Measurements from ENCODE around the gene MPV17. TPM values are rescaled to one million over a fixed set of nuclear protein-coding genes. Genes with fewer than 3 reads are reported as not detected.

Gene MPV17
- total and polyA plus RNA-seq, 2 donors (not counting 1 experiment from before 2014, with no cell fraction given): 83.2 to 272 TPM

DNA sequence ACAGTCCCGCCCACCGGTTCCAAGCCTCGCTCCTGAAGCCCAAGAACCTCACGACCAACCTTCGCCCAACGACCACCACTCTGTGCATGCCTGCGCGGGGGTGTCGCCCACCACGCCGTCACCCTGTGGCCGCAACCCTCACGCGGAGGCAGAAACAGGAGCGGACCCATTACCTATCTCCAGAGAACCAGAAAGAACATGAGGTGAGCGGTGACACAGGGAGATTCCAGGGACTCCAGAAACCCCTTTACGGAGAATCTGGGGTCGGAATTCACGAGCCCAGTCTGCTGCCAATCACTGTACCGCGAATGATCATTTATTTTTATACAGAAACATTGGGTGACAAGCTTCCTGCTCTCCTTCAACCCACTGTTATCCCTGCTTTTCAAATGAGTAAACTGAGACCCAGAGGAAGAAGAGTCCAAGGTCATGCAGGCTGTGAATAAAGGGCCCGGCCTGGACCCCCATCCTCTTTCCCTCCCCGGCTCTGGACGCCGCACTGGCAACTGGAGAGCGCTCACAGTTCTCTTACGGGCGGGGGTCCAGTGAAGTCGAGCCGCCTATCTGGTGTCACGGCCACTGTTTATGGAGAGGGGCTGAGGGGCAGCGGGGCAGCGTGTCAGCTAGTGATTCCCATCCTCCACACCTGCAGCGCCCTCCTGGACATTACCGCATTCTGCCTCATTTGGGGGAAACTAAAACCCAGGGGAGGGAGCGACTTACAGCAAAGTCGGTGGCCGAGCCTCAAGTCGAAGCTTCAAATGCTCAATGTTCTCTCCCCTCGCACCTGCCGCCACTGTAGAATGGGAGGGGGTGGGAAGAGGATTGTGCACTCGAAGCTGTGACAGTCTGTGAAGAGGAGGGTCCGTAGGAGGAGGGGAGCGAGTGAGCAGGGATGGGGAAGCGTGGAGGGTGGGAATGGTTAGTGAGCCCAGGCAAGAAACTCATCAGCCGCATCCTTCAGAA lies 59.3 kb downstream of the MPV17 start:
- Histone ChIP-seq H3K4me3 (replicated peaks in 1 of 4; ENCODE audit: control extremely low read depth in 1 of 4, insufficient read depth in 1 of 4, low read depth in 3 of 4, low read length in 4 of 4) (peak overlapping the region in 3 of 4 experiments; percentile 21 to 52 (median 38)), H3K4me2 (ENCODE audit: extremely low read depth, insufficient read depth, low read length) (peak overlapping the region; percentile 68), H3K79me2 (ENCODE audit: control insufficient read depth, insufficient read depth, low read length) (no peaks in the 10 kb centered on the region), H3K9me3 (ENCODE audit: control insufficient read depth, insufficient read depth, low read depth, low read length) (no peaks in the 10 kb centered on the region), H3K27me3 (ENCODE audit: control insufficient read depth, insufficient read depth, low read length) (peaks cover 77% of the 10 kb centered on the region), H3K36me3 (ENCODE audit: control insufficient read depth, insufficient read depth, low read length) (no peaks in the 10 kb centered on the region), H4K20me1 (ENCODE audit: control insufficient read depth, extremely low read depth, insufficient read depth, low read length) (no peaks in the 10 kb centered on the region), H3K27ac (ENCODE audit: insufficient read depth, low read length) (no peak overlapping the region), H2AFZ (ENCODE audit: low read length) (no peak overlapping the region), H3K9ac (ENCODE audit: insufficient read depth, low read length) (no peak overlapping the region), H3K4me1 (ENCODE audit: control insufficient read depth, extremely low read depth, insufficient read depth, low read length) (peaks cover 2% of the 10 kb centered on the region)
- peak; percentile 99 for TF ChIP-seq EZH2 (IDR thresholded peaks at IDR 0.05; ENCODE audit: low read length, missing control alignments)
- TF ChIP-seq, protein P1, sequence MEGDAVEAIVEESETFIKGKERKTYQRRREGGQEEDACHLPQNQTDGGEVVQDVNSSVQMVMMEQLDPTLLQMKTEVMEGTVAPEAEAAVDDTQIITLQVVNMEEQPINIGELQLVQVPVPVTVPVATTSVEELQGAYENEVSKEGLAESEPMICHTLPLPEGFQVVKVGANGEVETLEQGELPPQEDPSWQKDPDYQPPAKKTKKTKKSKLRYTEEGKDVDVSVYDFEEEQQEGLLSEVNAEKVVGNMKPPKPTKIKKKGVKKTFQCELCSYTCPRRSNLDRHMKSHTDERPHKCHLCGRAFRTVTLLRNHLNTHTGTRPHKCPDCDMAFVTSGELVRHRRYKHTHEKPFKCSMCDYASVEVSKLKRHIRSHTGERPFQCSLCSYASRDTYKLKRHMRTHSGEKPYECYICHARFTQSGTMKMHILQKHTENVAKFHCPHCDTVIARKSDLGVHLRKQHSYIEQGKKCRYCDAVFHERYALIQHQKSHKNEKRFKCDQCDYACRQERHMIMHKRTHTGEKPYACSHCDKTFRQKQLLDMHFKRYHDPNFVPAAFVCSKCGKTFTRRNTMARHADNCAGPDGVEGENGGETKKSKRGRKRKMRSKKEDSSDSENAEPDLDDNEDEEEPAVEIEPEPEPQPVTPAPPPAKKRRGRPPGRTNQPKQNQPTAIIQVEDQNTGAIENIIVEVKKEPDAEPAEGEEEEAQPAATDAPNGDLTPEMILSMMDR (conservative IDR thresholded peaks at IDR 0.05 in 1 of 2, IDR thresholded peaks at IDR 0.05 in 1 of 2; ENCODE audit: low read depth in 1 of 2, low read length in 2 of 2): no peak
- DNase-seq (ENCODE audit: low read depth in 2 of 2): no peak

DNA sequence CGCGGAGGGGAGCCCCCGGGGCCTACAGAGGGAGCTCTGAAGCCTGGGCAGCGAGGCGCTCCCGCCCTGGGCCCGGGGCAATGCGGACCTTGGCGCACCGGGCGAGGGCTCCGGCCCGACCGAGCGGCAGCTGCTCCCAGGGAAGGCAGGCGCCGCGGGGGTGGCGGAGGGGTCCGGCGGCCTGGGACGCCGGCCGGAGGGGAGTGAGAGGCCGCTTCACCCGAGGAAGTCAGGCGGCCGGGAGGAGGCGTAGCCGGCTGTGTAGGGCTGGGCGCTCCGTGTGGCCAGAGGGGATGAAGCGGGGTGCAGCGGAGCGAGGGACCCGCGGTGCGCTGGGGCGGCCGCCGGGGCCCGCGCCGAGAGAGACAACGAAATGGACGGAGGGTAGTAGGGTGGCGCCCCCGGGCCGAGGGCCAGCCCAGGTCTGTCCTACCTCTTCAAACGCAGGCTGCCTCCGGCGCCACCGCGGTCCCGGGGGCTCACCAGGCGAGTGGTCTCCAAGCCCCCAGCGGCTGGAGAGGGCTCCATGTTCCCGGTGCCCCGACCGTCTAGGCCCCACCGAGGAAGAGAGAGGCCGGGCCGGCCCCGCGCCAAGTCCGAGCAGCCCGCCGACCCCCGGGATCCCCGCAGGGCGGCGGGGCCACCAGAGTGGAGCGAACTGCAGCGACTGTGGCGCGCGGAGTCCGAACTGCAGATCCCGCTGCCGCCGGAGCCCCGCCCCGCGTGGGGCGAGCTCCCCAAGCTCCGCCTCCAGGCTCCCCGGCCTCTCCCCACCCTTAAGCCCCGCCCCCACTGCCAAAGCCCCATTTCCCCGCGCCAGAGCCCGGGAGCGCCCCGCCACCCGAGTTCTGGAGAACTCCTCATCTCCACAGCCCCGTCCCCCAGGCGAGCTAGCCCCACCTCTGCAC lies 60.3 kb downstream of the MPV17 start, which contains the start of gene SLC30A3:
TSS of gene SLC30A3 (minus strand) at position 669 of the 908 bp plus-strand sequence. CDS start at position 528, 141 bp downstream.
- H3K4me2 ChIP-seq (ENCODE audit: extremely low read depth, insufficient read depth, low read length): peak within 1 kb of the TSS; percentile 68
- H3K36me3 ChIP-seq (ENCODE audit: control insufficient read depth, insufficient read depth, low read length): no peaks in the 10 kb centered on the region
- TF ChIP-seq, protein P1 (conservative IDR thresholded peaks at IDR 0.05 in 1 of 2, IDR thresholded peaks at IDR 0.05 in 1 of 2; ENCODE audit: low read depth in 1 of 2, low read length in 2 of 2): no peak
- peak; percentile 35 for TF ChIP-seq EZH2 (IDR thresholded peaks at IDR 0.05; ENCODE audit: low read length, missing control alignments)
- H3K79me2 ChIP-seq (ENCODE audit: control insufficient read depth, insufficient read depth, low read length): no peaks in the 10 kb centered on the region
- H4K20me1 ChIP-seq (ENCODE audit: control insufficient read depth, extremely low read depth, insufficient read depth, low read length): no peaks in the 10 kb centered on the region
- H3K27ac ChIP-seq (ENCODE audit: insufficient read depth, low read length): no peak within 1 kb of the TSS
- peak within 1 kb of the TSS; percentile 6 to 52 (median 34) for H3K4me3 ChIP-seq (replicated peaks in 1 of 4; ENCODE audit: control extremely low read depth in 1 of 4, insufficient read depth in 1 of 4, low read depth in 3 of 4, low read length in 4 of 4)
- H3K27me3 ChIP-seq (ENCODE audit: control insufficient read depth, insufficient read depth, low read length): peaks cover 75% of the 10 kb centered on the region
- DNase-seq (ENCODE audit: low read depth in 2 of 2): peak in 1 of 2 donors; percentile 28
- H3K4me1 ChIP-seq (ENCODE audit: control insufficient read depth, extremely low read depth, insufficient read depth, low read length): peaks cover 2% of the 10 kb centered on the region
- H2AFZ ChIP-seq (ENCODE audit: low read length): no peak within 1 kb of the TSS
- no peaks in the 10 kb centered on the region for H3K9me3 ChIP-seq (ENCODE audit: control insufficient read depth, insufficient read depth, low read depth, low read length)
- no peak within 1 kb of the TSS for H3K9ac ChIP-seq (ENCODE audit: insufficient read depth, low read length)

DNA sequence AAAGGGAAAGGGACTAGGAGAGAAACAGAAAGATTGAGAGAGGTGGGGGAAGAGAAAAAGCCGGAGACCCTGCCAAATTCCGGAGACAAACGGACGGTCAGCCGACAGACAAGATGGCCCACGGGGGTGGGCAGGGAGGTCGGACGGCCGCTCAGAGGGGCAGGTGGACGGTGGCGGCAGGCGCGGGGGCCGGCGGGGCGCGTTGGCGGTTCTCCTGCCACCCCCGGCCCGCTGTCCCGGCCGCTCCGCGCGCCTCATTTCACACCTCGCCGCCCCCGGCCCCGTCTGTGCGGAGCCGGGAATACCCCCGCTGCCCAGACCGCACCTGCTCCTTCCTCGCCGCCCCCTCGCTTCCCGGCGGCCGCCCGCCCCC lies 61.0 kb downstream of the MPV17 start:
- peaks cover 70% of the 10 kb centered on the region for H3K27me3 ChIP-seq (ENCODE audit: control insufficient read depth, insufficient read depth, low read length)
- no peak overlapping the region for H3K9ac ChIP-seq (ENCODE audit: insufficient read depth, low read length)
- no peaks in the 10 kb centered on the region for H3K36me3 ChIP-seq (ENCODE audit: control insufficient read depth, insufficient read depth, low read length)
- H3K4me2 ChIP-seq (ENCODE audit: extremely low read depth, insufficient read depth, low read length): no peak overlapping the region
- H3K27ac ChIP-seq (ENCODE audit: insufficient read depth, low read length): no peak overlapping the region
- H3K79me2 ChIP-seq (ENCODE audit: control insufficient read depth, insufficient read depth, low read length): no peaks in the 10 kb centered on the region
- H3K9me3 ChIP-seq (ENCODE audit: control insufficient read depth, insufficient read depth, low read depth, low read length): no peaks in the 10 kb centered on the region
- H3K4me3 ChIP-seq (replicated peaks in 1 of 4; ENCODE audit: control extremely low read depth in 1 of 4, insufficient read depth in 1 of 4, low read depth in 3 of 4, low read length in 4 of 4): no peak overlapping the region
- no peaks in the 10 kb centered on the region for H4K20me1 ChIP-seq (ENCODE audit: control insufficient read depth, extremely low read depth, insufficient read depth, low read length)
- TF ChIP-seq EZH2 (IDR thresholded peaks at IDR 0.05; ENCODE audit: low read length, missing control alignments): peak; percentile 50
- TF ChIP-seq, protein P1 (conservative IDR thresholded peaks at IDR 0.05 in 1 of 2, IDR thresholded peaks at IDR 0.05 in 1 of 2; ENCODE audit: low read depth in 1 of 2, low read length in 2 of 2): no peak
- peaks cover 2% of the 10 kb centered on the region for H3K4me1 ChIP-seq (ENCODE audit: control insufficient read depth, extremely low read depth, insufficient read depth, low read length)
- no peak for DNase-seq (ENCODE audit: low read depth in 2 of 2)
- no peak overlapping the region for H2AFZ ChIP-seq (ENCODE audit: low read length)

Data from fibroblast of lung (primary cell).